ENCODE data around the gene FGFBP2.

Gene FGFBP2

DNA sequence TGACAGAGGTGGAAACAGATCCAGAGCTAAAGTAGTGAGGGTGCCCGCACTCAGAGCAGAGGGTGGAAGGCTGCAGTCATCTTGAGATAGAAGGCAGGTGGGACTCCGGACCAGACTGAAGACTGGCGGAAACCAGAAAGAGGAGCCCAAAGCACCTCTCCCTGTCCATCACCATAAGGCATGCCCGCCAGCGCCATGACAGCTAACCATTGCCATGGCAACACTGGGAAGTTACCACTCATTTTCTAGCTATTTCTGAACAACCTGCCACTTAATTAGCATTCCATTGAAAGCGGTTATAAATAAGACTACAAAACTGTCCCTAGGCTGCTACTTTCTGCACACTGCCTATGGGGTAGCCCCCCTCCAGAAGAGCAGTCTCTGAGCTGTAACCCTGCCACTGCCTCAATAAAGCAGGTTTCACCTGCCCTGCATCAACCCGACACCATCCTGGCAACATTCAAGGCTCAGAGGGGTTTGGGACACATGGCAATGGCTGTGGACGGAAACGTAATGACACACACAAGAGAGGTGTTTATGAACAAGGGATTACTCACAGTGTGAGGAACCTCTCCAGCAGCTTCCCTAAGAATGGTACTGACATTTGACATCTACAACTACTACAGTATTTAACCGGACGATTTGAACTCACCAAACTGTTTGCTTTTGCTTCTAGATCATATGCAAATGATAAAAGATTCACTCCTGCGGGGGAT is 27.8 kb upstream of the FGFBP2 start:
- no peak for FAIRE-seq
- no peak for TF ChIP-seq TAF1 (IDR thresholded peaks at IDR 0.05; ENCODE audit: borderline replicate concordance, low read depth, low read length)
- TF ChIP-seq POLR2AphosphoS5 (IDR thresholded peaks at IDR 0.05; ENCODE audit: low read depth, low read length) = no peak
- no peak for TF ChIP-seq POLR2A (IDR thresholded peaks at IDR 0.05; ENCODE audit: low read depth, low read length)
- no peak for DNase-seq (ENCODE audit: insufficient read length)

DNA sequence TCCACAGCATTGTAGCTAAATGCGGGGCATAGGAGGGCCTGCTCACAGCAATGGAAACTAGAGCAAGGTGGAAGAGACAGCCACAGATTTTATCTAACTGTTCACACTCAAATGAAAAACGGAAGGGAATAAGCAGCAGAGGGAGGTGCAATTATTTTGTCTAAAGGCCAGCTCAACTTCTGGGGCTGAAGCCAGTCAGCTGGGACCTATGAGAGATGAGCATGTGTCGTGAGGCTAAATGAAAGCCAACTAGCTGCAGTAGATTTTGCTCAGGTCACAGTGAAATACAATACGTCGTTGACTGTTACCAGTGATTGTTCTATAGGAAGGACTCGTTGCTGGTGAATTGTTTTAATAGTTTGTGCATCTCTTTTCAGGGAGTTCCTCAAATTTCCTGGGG is 26.4 kb upstream of the FGFBP2 start:
- TF ChIP-seq POLR2AphosphoS5 (IDR thresholded peaks at IDR 0.05; ENCODE audit: low read depth, low read length) = no peak
- TF ChIP-seq TAF1 (IDR thresholded peaks at IDR 0.05; ENCODE audit: borderline replicate concordance, low read depth, low read length) = no peak
- no peak for TF ChIP-seq POLR2A (IDR thresholded peaks at IDR 0.05; ENCODE audit: low read depth, low read length)
- FAIRE-seq (no peak), DNase-seq (ENCODE audit: insufficient read length) (no peak)

DNA sequence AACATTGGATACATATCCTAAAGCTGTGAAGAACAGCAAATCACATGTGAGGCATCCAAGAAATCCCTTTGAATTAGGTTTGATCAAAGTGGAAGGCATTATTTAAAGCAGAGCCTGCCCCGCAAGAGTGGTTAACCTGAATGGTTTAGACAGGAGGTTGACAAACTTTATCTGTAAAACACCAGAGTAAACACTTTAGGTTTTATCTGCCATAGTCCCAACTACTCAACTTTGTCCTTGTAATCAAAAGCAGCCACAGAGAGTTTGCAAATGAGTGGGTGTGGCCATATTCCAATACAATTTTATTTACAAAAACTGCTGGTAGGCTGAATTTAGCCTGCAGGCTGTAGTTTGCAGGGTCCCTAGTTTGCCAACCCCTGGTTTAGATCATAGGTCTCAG is 25.2 kb upstream of the FGFBP2 start:
- no peak for FAIRE-seq
- TF ChIP-seq TAF1 (IDR thresholded peaks at IDR 0.05; ENCODE audit: borderline replicate concordance, low read depth, low read length) (no peak), POLR2AphosphoS5 (IDR thresholded peaks at IDR 0.05; ENCODE audit: low read depth, low read length) (no peak), POLR2A (IDR thresholded peaks at IDR 0.05; ENCODE audit: low read depth, low read length) (no peak)
- no peak for DNase-seq (ENCODE audit: insufficient read length)

DNA sequence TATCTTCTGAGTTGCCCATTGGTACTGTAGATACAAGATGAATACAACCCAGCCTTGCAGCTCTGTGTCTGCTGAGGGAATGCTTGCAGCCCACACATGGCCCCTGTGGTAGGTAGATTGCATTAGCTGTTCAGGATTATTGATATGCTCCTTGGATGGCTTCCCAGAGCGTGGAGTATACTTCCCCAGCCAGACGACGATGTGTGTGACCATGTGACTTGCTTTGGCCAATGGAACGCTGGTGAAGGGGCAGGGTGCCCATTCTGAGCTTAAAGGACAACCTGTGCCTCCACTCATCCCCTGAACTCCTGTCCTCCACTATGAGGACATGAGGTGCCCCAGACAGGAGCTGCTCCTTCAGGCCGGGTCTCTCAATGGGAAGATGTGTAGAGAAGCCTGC is 23.9 kb upstream of the FGFBP2 start:
- no peak for DNase-seq (ENCODE audit: insufficient read length)
- no peak for FAIRE-seq
- TF ChIP-seq TAF1 (IDR thresholded peaks at IDR 0.05; ENCODE audit: borderline replicate concordance, low read depth, low read length) = no peak
- TF ChIP-seq POLR2AphosphoS5 (IDR thresholded peaks at IDR 0.05; ENCODE audit: low read depth, low read length) = no peak

DNA sequence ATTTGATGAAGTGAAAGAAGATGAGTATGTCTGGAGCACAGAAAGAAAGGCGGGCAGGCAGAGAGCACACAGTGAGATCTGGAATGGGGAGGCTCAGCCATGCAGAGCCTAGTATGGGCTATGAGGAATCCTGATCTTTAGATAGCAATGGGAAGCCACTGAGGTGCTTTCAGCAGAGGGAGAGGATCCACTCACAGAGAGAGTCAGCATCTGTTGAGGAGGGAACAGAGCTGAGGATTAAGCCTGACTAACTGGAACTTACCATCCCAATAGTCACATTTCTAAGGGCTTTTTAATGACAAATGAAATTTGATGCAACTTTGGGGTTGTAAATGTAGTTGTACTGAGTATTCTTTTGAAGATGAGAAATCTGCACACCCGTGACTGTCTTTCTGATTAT is 20.6 kb upstream of the FGFBP2 start:
- TF ChIP-seq POLR2A (IDR thresholded peaks at IDR 0.05; ENCODE audit: low read depth, low read length) (no peak), TAF1 (IDR thresholded peaks at IDR 0.05; ENCODE audit: borderline replicate concordance, low read depth, low read length) (no peak), POLR2AphosphoS5 (IDR thresholded peaks at IDR 0.05; ENCODE audit: low read depth, low read length) (no peak)
- FAIRE-seq (no peak), DNase-seq (ENCODE audit: insufficient read length) (no peak)

DNA sequence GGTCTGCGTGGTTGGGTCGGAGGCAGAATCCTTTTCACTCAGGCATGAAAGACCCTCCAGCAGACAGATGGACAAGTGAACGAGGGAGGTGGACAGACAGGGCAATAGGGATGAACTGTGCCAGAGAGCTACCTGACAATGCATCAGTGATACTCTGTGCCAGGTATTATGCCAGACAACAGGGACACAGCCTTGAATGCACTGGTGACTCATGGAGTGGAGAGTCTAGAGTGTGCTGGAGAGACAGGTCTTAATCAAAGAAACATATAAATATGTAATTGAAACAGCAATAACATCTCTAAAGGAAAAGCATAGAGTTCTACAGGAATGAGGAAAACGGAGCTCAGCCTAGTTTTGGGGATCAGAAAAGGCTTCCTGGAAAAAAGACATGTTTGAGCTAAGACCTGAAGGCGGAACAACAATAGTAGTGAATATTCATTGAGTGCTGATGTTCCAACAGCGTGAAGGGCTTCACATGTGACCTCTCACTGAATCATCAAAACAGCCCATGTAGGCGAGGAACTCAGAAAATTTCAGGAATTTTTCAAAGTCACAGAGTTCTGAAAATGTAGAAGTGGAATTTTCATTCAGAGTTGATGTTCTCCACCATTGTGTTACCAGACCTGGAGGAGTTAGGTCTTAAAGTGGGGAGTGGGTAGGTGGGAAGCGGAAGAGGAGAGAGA is 20.0 kb upstream of the FGFBP2 start:
- TF ChIP-seq POLR2A (IDR thresholded peaks at IDR 0.05; ENCODE audit: low read depth, low read length) = no peak
- TF ChIP-seq POLR2AphosphoS5 (IDR thresholded peaks at IDR 0.05; ENCODE audit: low read depth, low read length) = no peak
- no peak for TF ChIP-seq TAF1 (IDR thresholded peaks at IDR 0.05; ENCODE audit: borderline replicate concordance, low read depth, low read length)
- no peak for FAIRE-seq
- DNase-seq (ENCODE audit: insufficient read length) = no peak

DNA sequence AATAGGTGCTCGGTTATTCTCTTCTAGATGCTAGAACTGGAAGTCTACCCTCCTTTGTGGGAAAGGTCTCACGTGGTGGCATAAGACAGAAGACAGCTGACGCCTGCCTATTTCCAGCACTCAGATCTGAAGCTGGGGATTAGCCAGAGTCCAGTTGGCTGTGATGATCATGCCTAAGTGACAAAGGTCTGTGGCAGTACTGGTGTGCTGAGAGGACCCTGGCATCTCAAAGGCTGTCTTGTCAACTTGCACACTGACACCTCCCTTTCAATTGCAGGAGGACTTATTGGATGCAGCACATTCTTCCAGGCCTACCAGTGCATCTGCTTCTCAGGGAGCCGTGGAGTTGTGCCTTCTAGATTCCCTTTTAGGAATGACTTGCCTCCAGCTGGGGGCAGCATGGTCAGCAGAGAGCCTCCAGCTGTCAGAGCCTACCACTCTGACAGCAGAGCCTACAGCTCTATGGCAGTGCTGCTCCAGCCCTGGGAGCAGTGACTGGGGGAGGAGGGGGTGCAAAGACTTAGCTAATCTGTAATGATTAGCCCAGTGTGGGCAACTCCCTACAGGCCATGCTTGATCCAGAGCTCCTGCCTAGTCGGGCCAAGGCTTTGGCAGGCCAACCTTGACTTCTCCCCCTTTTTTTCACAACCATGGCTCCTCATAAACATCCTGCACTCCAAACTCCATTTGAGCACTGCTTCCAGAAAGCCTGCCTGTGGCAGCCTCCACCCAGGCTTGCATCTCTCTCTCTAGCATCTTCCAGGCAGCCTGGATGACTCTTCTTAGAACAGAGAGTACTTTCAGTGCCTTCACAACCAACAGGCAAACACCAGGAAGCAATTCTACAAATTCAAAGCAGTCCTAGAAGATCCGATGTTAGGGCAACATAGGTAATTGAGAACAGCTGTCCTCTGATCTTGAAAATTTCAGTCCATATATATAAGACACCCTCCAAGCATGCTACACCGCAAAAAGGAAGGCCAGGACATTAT is 13.8 kb upstream of the FGFBP2 start:
- FAIRE-seq = no peak
- no peak for DNase-seq (ENCODE audit: insufficient read length)
- no peak for TF ChIP-seq TAF1 (IDR thresholded peaks at IDR 0.05; ENCODE audit: borderline replicate concordance, low read depth, low read length)
- no peak for TF ChIP-seq POLR2AphosphoS5 (IDR thresholded peaks at IDR 0.05; ENCODE audit: low read depth, low read length)
- TF ChIP-seq POLR2A (IDR thresholded peaks at IDR 0.05; ENCODE audit: low read depth, low read length) = no peak

DNA sequence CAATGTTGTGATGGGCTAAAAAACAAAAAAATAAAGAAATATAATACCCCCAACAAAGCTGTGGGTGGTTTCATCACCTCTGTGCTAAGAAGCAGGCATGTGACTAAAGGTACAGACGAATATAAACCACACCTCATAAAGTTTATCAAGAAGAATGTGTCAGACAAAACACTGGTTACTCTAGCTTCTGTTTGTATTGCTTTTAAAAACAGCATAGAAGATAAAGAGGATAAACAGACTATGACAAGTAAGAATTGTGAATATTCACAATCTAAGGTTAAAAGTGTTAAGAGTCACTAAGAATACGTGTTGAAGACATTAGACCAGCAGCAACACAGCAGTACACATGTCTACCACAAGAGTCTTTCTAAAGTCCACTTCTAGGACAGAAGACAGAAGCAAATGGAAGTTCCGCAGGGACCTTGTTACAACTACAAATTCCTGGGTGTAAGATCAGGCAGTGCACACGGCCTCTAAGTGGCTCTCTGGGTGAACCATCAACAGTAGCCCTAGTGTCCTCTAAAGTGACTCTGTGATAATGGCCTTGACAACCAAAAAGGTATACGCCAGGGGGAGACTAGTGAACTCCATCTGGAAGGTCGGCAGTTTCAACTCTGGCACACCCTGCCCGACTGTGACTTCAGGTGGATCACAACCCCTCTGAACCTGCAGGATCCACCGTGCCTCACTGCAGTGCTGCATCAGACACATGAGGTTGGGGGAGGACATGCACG is 8.3 kb upstream of the FGFBP2 start:
- DNase-seq (ENCODE audit: insufficient read length) (no peak), FAIRE-seq (no peak)
- no peak for TF ChIP-seq TAF1 (IDR thresholded peaks at IDR 0.05; ENCODE audit: borderline replicate concordance, low read depth, low read length)
- TF ChIP-seq POLR2A (IDR thresholded peaks at IDR 0.05; ENCODE audit: low read depth, low read length) = no peak
- no peak for TF ChIP-seq POLR2AphosphoS5 (IDR thresholded peaks at IDR 0.05; ENCODE audit: low read depth, low read length)

DNA sequence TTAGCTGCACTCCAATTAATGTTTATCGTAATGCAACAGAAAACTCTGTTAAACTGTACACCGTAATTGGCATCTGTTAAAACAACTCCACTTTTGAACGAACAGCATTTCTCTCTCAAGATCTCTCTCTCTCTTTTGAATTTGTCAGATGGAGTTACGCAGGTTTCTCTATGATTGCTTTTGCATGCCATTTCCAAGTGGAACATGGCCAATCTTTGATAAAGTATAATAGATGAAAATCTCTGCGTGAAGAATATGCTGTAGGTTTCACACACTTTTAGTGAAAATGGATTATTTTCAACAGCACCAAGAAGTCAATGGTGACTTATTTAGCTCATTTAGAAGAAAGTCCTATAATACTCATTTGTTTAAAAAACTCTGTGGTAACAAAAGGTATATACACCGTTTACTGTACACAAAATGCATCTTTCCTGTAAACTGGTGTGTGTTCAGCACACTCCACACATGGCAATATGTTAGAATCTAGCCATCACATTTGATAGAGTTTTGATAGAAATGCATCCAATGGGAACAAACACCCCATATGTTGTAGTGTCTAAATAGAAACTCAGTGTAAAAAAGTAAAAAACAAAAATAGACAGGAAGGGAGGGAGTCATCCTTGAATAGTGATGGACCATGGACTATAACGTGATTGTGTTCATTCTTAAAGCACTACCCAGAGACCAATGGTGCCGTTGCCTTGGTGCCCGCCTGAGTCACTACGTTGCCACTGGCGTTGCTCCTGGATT is 5.8 kb upstream of the FGFBP2 start:
- DNase-seq (ENCODE audit: insufficient read length) (no peak), FAIRE-seq (no peak)
- TF ChIP-seq TAF1 (IDR thresholded peaks at IDR 0.05; ENCODE audit: borderline replicate concordance, low read depth, low read length) = no peak
- no peak for TF ChIP-seq POLR2AphosphoS5 (IDR thresholded peaks at IDR 0.05; ENCODE audit: low read depth, low read length)
- TF ChIP-seq POLR2A (IDR thresholded peaks at IDR 0.05; ENCODE audit: low read depth, low read length) = no peak

DNA sequence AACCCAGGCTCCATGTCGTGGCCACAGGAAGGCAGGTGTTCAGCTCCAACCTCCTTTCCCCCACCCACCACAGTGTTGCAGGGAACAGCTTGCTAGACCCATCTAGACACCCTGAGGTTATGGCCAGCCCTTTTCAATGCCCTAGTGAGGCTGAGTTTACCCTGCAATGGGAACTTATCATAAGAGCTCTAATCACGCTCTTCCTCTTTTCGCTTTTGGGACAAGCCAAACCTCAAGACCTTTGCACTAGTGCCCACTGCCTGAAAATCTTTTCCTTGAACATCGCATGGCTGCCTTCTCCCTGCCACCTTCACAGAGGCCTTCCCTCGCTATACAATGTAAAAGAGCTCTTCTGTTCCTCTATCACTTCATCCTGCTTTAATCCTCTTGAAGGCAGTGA is 2.4 kb upstream of the FGFBP2 start:
- DNase-seq (ENCODE audit: insufficient read length) = no peak

More for the DNA sequence above, 2.4 kb upstream of the FGFBP2 start:
- TF ChIP-seq POLR2AphosphoS5 (IDR thresholded peaks at IDR 0.05; ENCODE audit: low read depth, low read length) = no peak
- TF ChIP-seq TAF1 (IDR thresholded peaks at IDR 0.05; ENCODE audit: borderline replicate concordance, low read depth, low read length) = no peak
- no peak for TF ChIP-seq POLR2A (IDR thresholded peaks at IDR 0.05; ENCODE audit: low read depth, low read length)
- FAIRE-seq = no peak
